ENCODE data around the gene PFDN1. TPM values are rescaled to one million over a fixed set of nuclear protein-coding genes. Genes with fewer than 3 reads are reported as not detected.

The PFDN1 gene
- total RNA-seq, 4 donors from 2014 or later, result 72.9 to 230 (median 98.4) TPM

DNA sequence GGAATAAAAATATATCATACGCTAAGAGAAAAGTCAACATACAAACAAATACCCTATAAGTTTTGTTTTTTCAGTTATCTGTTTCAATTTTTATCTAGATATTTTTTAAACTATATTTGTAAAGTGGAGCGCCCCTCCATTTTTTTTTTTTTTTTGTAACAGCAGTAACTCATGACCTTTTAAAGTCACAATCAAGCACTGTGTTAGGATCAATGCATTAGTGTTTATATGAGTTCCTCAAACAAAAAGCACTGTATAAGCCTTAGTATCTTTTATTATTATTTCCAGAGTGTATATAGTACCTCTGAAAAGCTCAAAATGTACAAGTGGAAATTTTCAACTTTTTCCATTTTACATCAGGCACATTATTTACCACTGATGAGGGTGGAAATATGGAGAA, 20.6 kb downstream of the PFDN1 start:
- intact Hi-C loops (cut with DNase I; ENCODE audit: low total_unique reads), result no loop called here
- Histone ChIP-seq H3K27ac (no peak overlapping the region), H3K4me3 (no peak overlapping the region), H3K36me3 (peaks cover 0 to 6% (median 0%) of the 10 kb centered on the region in 4 donors), H3K4me1 (peaks cover 0 to 18% (median 7%) of the 10 kb centered on the region in 4 donors), H3K27me3 (no peaks in the 10 kb centered on the region), H3K9me3 (no peaks in the 10 kb centered on the region)
- WGBS, 2 donors (ENCODE audit: low coverage in 1 of 2), result 92 to 94% methylated on average over 2 of the region's 2 CpGs
- in situ Hi-C loops (cut with MboI; ENCODE audit: low pct_ligation_motif_present in 1 of 4, low pct_unique_long_range_greater_than_20kb in 1 of 4, low sequenced_read_pairs in 3 of 4), result no loop called here
- no peak for TF ChIP-seq EP300 (IDR thresholded peaks at IDR 0.05; ENCODE audit: low read depth)
- DNase-seq, result no peak

DNA sequence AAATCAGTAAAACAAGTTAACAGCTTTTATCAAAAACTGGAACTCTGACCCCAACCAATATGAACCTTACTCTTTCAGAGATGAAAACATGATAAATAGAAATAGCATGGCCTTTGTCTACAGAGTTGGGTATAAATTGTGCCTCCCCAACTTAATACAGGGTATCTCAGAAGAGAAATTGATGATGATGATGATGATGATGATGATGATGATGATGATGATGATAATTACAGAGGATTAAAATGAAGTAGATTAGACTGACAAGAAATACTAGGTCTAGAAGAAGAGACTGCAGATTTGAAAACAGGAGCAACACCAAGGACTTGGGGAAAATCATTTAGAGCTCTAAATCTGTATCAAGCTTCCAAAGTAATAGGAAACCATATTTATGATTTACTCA, 27.1 kb downstream of the PFDN1 start:
- in situ Hi-C loops (cut with MboI; ENCODE audit: low pct_ligation_motif_present in 1 of 4, low pct_unique_long_range_greater_than_20kb in 1 of 4, low sequenced_read_pairs in 3 of 4) (no loop called here), intact Hi-C loops (cut with DNase I; ENCODE audit: low total_unique reads) (no loop called here)
- Histone ChIP-seq H3K4me3 (no peak overlapping the region), H3K4me1 (no peaks in the 10 kb centered on the region), H3K36me3 (peaks cover 0 to 6% (median 0%) of the 10 kb centered on the region in 4 donors), H3K9me3 (no peaks in the 10 kb centered on the region), H3K27ac (no peak overlapping the region), H3K27me3 (no peaks in the 10 kb centered on the region)
- TF ChIP-seq, protein P1, sequence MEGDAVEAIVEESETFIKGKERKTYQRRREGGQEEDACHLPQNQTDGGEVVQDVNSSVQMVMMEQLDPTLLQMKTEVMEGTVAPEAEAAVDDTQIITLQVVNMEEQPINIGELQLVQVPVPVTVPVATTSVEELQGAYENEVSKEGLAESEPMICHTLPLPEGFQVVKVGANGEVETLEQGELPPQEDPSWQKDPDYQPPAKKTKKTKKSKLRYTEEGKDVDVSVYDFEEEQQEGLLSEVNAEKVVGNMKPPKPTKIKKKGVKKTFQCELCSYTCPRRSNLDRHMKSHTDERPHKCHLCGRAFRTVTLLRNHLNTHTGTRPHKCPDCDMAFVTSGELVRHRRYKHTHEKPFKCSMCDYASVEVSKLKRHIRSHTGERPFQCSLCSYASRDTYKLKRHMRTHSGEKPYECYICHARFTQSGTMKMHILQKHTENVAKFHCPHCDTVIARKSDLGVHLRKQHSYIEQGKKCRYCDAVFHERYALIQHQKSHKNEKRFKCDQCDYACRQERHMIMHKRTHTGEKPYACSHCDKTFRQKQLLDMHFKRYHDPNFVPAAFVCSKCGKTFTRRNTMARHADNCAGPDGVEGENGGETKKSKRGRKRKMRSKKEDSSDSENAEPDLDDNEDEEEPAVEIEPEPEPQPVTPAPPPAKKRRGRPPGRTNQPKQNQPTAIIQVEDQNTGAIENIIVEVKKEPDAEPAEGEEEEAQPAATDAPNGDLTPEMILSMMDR (IDR thresholded peaks at IDR 0.05), result no peak
- TF ChIP-seq POLR2A (IDR thresholded peaks at IDR 0.05) (no peak), POLR2AphosphoS5 (IDR thresholded peaks at IDR 0.05) (no peak), EP300 (IDR thresholded peaks at IDR 0.05; ENCODE audit: low read depth) (no peak)
- no peak for DNase-seq

DNA sequence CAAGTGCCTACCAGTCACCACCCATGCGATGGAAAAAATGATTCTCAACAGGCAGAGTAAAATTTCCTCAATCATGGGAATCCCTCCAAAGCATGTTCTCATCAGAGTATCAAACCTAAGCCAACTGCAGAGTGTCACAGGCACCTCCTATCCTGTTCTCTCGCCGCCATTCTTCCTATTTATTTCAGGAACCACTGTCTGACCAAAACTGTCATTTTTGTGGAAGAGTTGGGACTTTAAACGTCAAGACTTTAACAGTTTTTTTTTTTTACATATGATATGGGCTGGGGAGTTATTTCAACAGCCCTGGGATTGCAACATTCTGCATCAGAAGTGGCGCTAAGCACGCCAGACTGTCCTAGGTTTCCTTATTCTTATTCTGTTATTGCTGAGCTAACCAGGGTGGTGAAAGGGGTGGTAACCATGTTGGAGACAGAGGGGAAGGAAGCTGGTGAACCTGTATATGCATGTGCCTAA, 29.5 kb downstream of the PFDN1 start:
- Histone ChIP-seq H3K36me3 (no peaks in the 10 kb centered on the region), H3K27me3 (no peaks in the 10 kb centered on the region), H3K4me1 (peaks cover 0 to 11% (median 4%) of the 10 kb centered on the region in 4 donors), H3K4me3 (no peak overlapping the region), H3K27ac (peak overlapping the region in 1 of 4 donors; percentile 27), H3K9me3 (no peaks in the 10 kb centered on the region)
- WGBS, 2 donors (ENCODE audit: low coverage in 1 of 2), result 71 to 83% methylated on average over 6 of the region's 6 CpGs
- in situ Hi-C loops (cut with MboI; ENCODE audit: low pct_ligation_motif_present in 1 of 4, low pct_unique_long_range_greater_than_20kb in 1 of 4, low sequenced_read_pairs in 3 of 4), result no loop called here
- no peak for DNase-seq
- intact Hi-C loops (cut with DNase I; ENCODE audit: low total_unique reads), result no loop called here
- TF ChIP-seq POLR2AphosphoS5 (IDR thresholded peaks at IDR 0.05) (no peak), POLR2A (IDR thresholded peaks at IDR 0.05) (no peak)

DNA sequence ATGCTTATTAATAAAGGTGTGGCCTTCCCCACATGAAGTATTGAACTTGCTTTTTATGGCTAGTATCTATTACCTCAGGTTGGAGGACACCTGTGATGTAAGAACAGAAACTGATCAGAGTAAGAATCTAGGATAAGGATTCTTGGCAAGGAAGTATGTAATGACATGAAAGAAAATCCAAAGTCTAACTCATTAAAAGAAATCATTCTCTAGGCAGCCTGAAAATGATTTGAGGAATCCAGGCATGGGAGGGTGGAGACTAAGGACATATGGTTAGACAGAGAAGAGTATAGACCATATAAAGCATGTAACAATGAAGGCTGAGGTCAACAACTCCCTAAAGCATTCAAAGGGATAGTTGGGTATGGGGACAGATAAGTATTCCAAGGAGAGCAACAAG, 32.9 kb downstream of the PFDN1 start:
- intact Hi-C loops (cut with DNase I; ENCODE audit: low total_unique reads) (no loop called here), in situ Hi-C loops (cut with MboI; ENCODE audit: low pct_ligation_motif_present in 1 of 4, low pct_unique_long_range_greater_than_20kb in 1 of 4, low sequenced_read_pairs in 3 of 4) (no loop called here)
- no peaks in the 10 kb centered on the region for H3K36me3 ChIP-seq
- TF ChIP-seq EP300 (IDR thresholded peaks at IDR 0.05; ENCODE audit: low read depth) (no peak), POLR2A (IDR thresholded peaks at IDR 0.05) (no peak), POLR2AphosphoS5 (IDR thresholded peaks at IDR 0.05) (no peak)
- TF ChIP-seq, protein P1 (IDR thresholded peaks at IDR 0.05), result no peak
- peak overlapping the region in 2 of 4 donors; percentile 43 for H3K27ac ChIP-seq
- peaks cover 0 to 11% (median 4%) of the 10 kb centered on the region in 4 donors for H3K4me1 ChIP-seq
- no peaks in the 10 kb centered on the region for H3K27me3 ChIP-seq
- no peak overlapping the region for H3K4me3 ChIP-seq
- H3K9me3 ChIP-seq, result no peaks in the 10 kb centered on the region
- DNase-seq, result no peak

DNA sequence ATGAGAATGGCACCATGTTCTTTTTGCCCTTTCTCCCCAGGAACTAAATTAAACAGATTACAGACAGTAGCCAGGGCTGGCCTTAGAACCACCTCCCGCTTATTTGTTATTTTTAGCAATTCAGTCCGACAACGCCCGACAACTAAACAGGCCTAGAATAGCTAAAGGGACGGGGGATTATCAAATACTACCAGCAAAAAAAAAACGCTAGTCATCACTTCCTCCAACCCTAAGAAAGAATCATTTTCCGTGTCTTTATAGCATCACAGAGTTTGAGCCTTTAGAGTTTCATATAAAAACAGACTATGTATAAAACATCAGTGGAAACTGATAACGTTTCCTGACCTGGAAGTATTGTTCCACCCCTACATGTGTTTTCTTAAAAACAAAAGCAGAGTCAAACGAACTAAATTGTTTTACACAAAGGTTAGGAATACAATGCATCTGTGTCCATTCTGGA, 35.3 kb downstream of the PFDN1 start:
- Histone ChIP-seq H3K27ac (no peak overlapping the region), H3K4me1 (peaks cover 0 to 11% (median 4%) of the 10 kb centered on the region in 4 donors), H3K27me3 (no peaks in the 10 kb centered on the region), H3K4me3 (no peak overlapping the region), H3K36me3 (no peaks in the 10 kb centered on the region), H3K9me3 (no peaks in the 10 kb centered on the region)
- WGBS, 2 donors (ENCODE audit: low coverage in 1 of 2), result 49 to 66% methylated on average over 9 of the region's 9 CpGs
- intact Hi-C loops (cut with DNase I; ENCODE audit: low total_unique reads), result no loop called here
- DNase-seq, result no peak
- in situ Hi-C loops (cut with MboI; ENCODE audit: low pct_ligation_motif_present in 1 of 4, low pct_unique_long_range_greater_than_20kb in 1 of 4, low sequenced_read_pairs in 3 of 4), result no loop called here
- TF ChIP-seq, protein P1 (IDR thresholded peaks at IDR 0.05), result no peak
- no peak for TF ChIP-seq POLR2A (IDR thresholded peaks at IDR 0.05)
- no peak for TF ChIP-seq EP300 (IDR thresholded peaks at IDR 0.05; ENCODE audit: low read depth)
- no peak for TF ChIP-seq POLR2AphosphoS5 (IDR thresholded peaks at IDR 0.05)

All from transverse colon (tissue), 4 donors.